C4-2B (cell line): ENCODE data around the gene POLR1A.

ENCODE experiments used
- CTCF ChIP-seq: fragments of 450-650 bp; conservative IDR thresholded peaks from 2 replicates; pipeline ENCODE4 v1.5.1; 2017; ENCODE audit warnings: mild to moderate bottlenecking
- ZFX ChIP-seq: fragments of 450-650 bp; IDR thresholded peaks from 2 replicates; pipeline ENCODE4 v1.6.1; 2017

DNA sequence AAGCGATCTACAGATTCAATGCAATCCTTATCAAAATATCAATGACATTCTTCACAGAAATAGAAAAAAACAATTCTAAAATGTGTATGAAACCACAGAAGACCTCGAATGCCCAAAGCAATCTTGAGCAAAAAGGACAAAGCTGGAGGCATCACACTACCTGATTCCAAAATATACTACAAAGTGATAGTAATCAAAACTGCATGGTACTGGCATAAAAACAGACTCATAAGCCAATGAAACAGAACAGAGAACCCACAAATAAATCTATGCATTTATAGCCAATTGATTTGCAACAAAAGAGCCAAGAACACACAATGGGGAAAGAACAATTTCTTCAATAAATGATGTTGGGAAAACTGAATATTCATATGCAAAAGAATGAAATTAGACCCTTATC, 99.2 kb downstream of the POLR1A start:
- TF ChIP-seq CTCF = no peak
- no peak for TF ChIP-seq ZFX
